HEK293 (cell line): ENCODE data around the gene PLAAT5.

Experiments used
- CTCF ChIA-PET: fragments of 350-600 bp; formaldehyde crosslinking; extraction: SDS; loops from one replicate; lab custom pipeline; 2021; ENCODE audit warnings: antibody characterized with exemption; lab: Yijun Ruan, JAX
- POLR2A ChIA-PET: fragments of 300-600 bp; formaldehyde crosslinking; extraction: SDS; loops from one replicate; lab custom pipeline; 2020; ENCODE audit warnings: antibody characterized with exemption, inconsistent platforms; lab: Yijun Ruan, JAX
- H3K27ac ChIP-seq: fragments of 200-500 bp; sonication (Bioruptor generic); 2 replicates; pipeline ENCODE4 v1.5.1; 2014; ENCODE audit warnings: low read depth, low read length, control low read depth, inconsistent platforms; ENCODE audit errors: extremely low read depth
- H3K36me3 ChIP-seq, 2 experiments: fragments of 200-500 bp in 1 of 2; sonication (Bioruptor generic) in 1 of 2; 1 replicate in 1 of 2; 2 replicates in 1 of 2; pipeline ENCODE4 v1.5.1; 2014 to 2017; ENCODE audit warnings: inconsistent platforms in 2 of 2, low read length in 2 of 2; ENCODE audit not compliant: control insufficient read depth in 2 of 2, insufficient read depth in 1 of 2
- H3K4me1 ChIP-seq: fragments of 200-500 bp; sonication (Bioruptor generic); 2 replicates; pipeline ENCODE4 v1.5.1; 2014; ENCODE audit warnings: mild to moderate bottlenecking, low read length, inconsistent platforms; ENCODE audit not compliant: control insufficient read depth, insufficient read depth
- H3K4me3 ChIP-seq: 2 replicates; pipeline ENCODE4 v1.5.1; 2011; ENCODE audit warnings: low read depth, mild to moderate bottlenecking, control low read depth, low read length, moderate library complexity
- H3K9me3 ChIP-seq: fragments of 200-500 bp; sonication (Bioruptor generic); 2 replicates; pipeline ENCODE4 v1.5.1; 2014; ENCODE audit warnings: low read depth, low read length, inconsistent platforms; ENCODE audit not compliant: control insufficient read depth, insufficient read depth
- ATF2 ChIP-seq: fragments of 450-650 bp; formaldehyde crosslinking; IDR thresholded peaks from 2 replicates; pipeline ENCODE4 v1.5.1; 2016; ENCODE audit warnings: missing biosample characterization, missing genetic modification characterization, low read depth
- GLIS2 ChIP-seq: fragments of 450-650 bp; formaldehyde crosslinking; IDR thresholded peaks from 2 replicates; pipeline ENCODE4 v1.5.1; 2016; ENCODE audit warnings: missing biosample characterization, missing genetic modification characterization
- OSR2 ChIP-seq: fragments of 450-650 bp; formaldehyde crosslinking; IDR thresholded peaks from 2 replicates; pipeline ENCODE4 v1.5.1; 2016; ENCODE audit warnings: missing biosample characterization, missing genetic modification characterization
- YY1 ChIP-seq: fragments of 450-650 bp; formaldehyde crosslinking; IDR thresholded peaks from 2 replicates; pipeline ENCODE4 v1.5.1; 2018; ENCODE audit warnings: missing biosample characterization, missing genetic modification characterization
- ZNF148 ChIP-seq: fragments of 450-650 bp; formaldehyde crosslinking; IDR thresholded peaks from 2 replicates; pipeline ENCODE4 v1.5.0; 2017; ENCODE audit warnings: missing biosample characterization, missing genetic modification characterization, borderline replicate concordance
- ZNF211 ChIP-seq: fragments of 450-650 bp; formaldehyde crosslinking; IDR thresholded peaks from 2 replicates; pipeline ENCODE4 v1.5.1; 2016; ENCODE audit warnings: low read depth, missing biosample characterization, missing genetic modification characterization
- ZNF292 ChIP-seq: fragments of 450-650 bp; formaldehyde crosslinking; IDR thresholded peaks from 2 replicates; pipeline ENCODE4 v1.5.1; 2016; ENCODE audit warnings: low read depth, missing biosample characterization, missing genetic modification characterization, borderline replicate concordance
- ZNF37A ChIP-seq: fragments of 450-650 bp; IDR thresholded peaks from 2 replicates; pipeline ENCODE4 v1.5.1; 2018; ENCODE audit warnings: missing biosample characterization, missing genetic modification characterization
- ZNF664 ChIP-seq: fragments of 450-650 bp; formaldehyde crosslinking; IDR thresholded peaks from 2 replicates; pipeline ENCODE4 v1.5.1; 2016; ENCODE audit warnings: missing biosample characterization, missing genetic modification characterization
- ZSCAN18 ChIP-seq: fragments of 450-650 bp; formaldehyde crosslinking; IDR thresholded peaks from 2 replicates; pipeline ENCODE4 v1.5.1; 2016; ENCODE audit warnings: missing biosample characterization, missing genetic modification characterization
- ZSCAN30 ChIP-seq: fragments of 450-650 bp; IDR thresholded peaks from 2 replicates; pipeline ENCODE4 v1.5.1; 2018; ENCODE audit warnings: missing biosample characterization, mild to moderate bottlenecking, missing genetic modification characterization, moderate library complexity
- TF ChIP-seq, protein P1 (sequence below): fragments of 450-650 bp; formaldehyde crosslinking; IDR thresholded peaks from 2 replicates; pipeline ENCODE4 v1.5.1; 2017; ENCODE audit warnings: missing biosample characterization, missing genetic modification characterization
- TF ChIP-seq, protein P2 (sequence below): fragments of 450-650 bp; formaldehyde crosslinking; IDR thresholded peaks from 2 replicates; pipeline ENCODE4 v1.5.1; 2016; ENCODE audit warnings: missing biosample characterization, missing genetic modification characterization

Gene PLAAT5, protein sequence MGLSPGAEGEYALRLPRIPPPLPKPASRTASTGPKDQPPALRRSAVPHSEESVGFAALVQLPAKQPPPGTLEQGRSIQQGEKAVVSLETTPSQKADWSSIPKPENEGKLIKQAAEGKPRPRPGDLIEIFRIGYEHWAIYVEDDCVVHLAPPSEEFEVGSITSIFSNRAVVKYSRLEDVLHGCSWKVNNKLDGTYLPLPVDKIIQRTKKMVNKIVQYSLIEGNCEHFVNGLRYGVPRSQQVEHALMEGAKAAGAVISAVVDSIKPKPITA

GRCh38 chr11:63490551-63491239 is at the start of gene PLAAT5:
TSS of gene PLAAT5 (minus strand) at chr11:63491167. CDS start at chr11:63491034, 133 bp downstream.
- H3K4me3 ChIP-seq: no peak within 1 kb of the TSS
- no peak within 1 kb of the TSS for H3K27ac ChIP-seq
- H3K9me3 ChIP-seq: no peaks in the 10 kb centered on the region
- TF ChIP-seq, protein P1, sequence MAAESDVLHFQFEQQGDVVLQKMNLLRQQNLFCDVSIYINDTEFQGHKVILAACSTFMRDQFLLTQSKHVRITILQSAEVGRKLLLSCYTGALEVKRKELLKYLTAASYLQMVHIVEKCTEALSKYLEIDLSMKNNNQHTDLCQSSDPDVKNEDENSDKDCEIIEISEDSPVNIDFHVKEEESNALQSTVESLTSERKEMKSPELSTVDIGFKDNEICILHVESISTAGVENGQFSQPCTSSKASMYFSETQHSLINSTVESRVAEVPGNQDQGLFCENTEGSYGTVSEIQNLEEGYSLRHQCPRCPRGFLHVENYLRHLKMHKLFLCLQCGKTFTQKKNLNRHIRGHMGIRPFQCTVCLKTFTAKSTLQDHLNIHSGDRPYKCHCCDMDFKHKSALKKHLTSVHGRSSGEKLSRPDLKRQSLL (tag by site-specific recombination): no peak
- TF ChIP-seq, protein P2, sequence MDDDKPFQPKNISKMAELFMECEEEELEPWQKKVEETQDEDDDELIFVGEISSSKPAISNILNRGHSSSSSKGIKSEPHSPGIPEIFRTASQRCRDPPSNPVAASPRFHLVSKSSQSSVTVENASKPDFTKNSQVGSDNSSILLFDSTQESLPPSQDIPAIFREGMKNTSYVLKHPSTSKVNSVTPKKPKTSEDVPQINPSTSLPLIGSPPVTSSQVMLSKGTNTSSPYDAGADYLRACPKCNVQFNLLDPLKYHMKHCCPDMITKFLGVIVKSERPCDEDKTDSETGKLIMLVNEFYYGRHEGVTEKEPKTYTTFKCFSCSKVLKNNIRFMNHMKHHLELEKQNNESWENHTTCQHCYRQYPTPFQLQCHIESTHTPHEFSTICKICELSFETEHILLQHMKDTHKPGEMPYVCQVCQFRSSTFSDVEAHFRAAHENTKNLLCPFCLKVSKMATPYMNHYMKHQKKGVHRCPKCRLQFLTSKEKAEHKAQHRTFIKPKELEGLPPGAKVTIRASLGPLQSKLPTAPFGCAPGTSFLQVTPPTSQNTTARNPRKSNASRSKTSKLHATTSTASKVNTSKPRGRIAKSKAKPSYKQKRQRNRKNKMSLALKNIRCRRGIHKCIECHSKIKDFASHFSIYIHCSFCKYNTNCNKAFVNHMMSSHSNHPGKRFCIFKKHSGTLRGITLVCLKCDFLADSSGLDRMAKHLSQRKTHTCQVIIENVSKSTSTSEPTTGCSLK (tag by site-specific recombination): no peak
- TF ChIP-seq ATF2 (tag by site-specific recombination): no peak
- no peak for TF ChIP-seq ZNF211 (tag by site-specific recombination)
- TF ChIP-seq ZNF664 (tag by site-specific recombination): no peak
- no peak for TF ChIP-seq ZNF37A (tag by site-specific recombination)
- no peak for TF ChIP-seq ZSCAN18 (tag by site-specific recombination)
- no peak for TF ChIP-seq ZNF148 (tag by site-specific recombination)
- TF ChIP-seq GLIS2 (tag by site-specific recombination): no peak
- no peak for TF ChIP-seq ZSCAN30 (tag by site-specific recombination)
- TF ChIP-seq YY1: no peak
- no peak for TF ChIP-seq ZNF292 (tag by site-specific recombination)
- TF ChIP-seq OSR2 (tag by site-specific recombination): no peak
- TF ChIP-seq, all 188 proteins: peak for 0
- H3K36me3 ChIP-seq: no peaks in the 10 kb centered on the region
- ChIA-PET CTCF (interaction anchor here (0.6 to 3.9 kb wide), 2 partner anchors 12 to 136 kb away, joined by 5 to 15 read pairs; no protein-coding TSS in a partner anchor), POLR2A (no interaction called here)
- H3K4me1 ChIP-seq: no peaks in the 10 kb centered on the region
